Subcutaneous abdominal adipose tissue (tissue), 5 donors: Measurements from ENCODE around the gene SLC9A8.

ENCODE experiments used
- H3K27ac ChIP-seq: one replicate; pipeline ENCODE4 v1.7.0; 2013; ENCODE audit warnings: low read depth, mild to moderate bottlenecking, inconsistent platforms, low read length, moderate library complexity
- H3K27me3 ChIP-seq, 5 donors: one replicate each; pipeline ENCODE4 v1.7.0; 2013; ENCODE audit warnings: low read length in 5 of 5, inconsistent platforms in 1 of 5; ENCODE audit not compliant: control insufficient read depth in 5 of 5, insufficient read depth in 4 of 5
- H3K36me3 ChIP-seq, 5 donors: one replicate each; pipeline ENCODE4 v1.7.0; 2013; ENCODE audit warnings: low read length in 5 of 5; ENCODE audit not compliant: control insufficient read depth in 5 of 5, insufficient read depth in 5 of 5
- H3K4me1 ChIP-seq, 5 donors: one replicate each; pipeline ENCODE4 v1.7.0; 2013; ENCODE audit warnings: low read length in 5 of 5, mild to moderate bottlenecking in 3 of 5, moderate library complexity in 1 of 5; ENCODE audit not compliant: control insufficient read depth in 5 of 5, insufficient read depth in 5 of 5
- H3K4me3 ChIP-seq, 5 donors: one replicate each; pipeline ENCODE4 v1.7.0; 2013; ENCODE audit warnings: low read length in 5 of 5, low read depth in 1 of 5
- H3K9ac ChIP-seq, 5 donors: one replicate each; pipeline ENCODE4 v1.7.0; 2013; ENCODE audit warnings: low read length in 5 of 5, mild to moderate bottlenecking in 4 of 5, moderate library complexity in 3 of 5
- H3K9me3 ChIP-seq, 5 donors: one replicate each; pipeline ENCODE4 v1.7.0; 2013; ENCODE audit warnings: low read length in 5 of 5; ENCODE audit not compliant: control insufficient read depth in 5 of 5
- donor health status: healthy.
- donor health status: healthy.
- donor health status: healthy.
- donor health status: healthy.
- donor health status: healthy.

SLC9A8 gene

GRCh38 chr20:49846206-49846807 is 33.7 kb downstream of the SLC9A8 start:
- Histone ChIP-seq H3K27ac (no peak overlapping the region), H3K27me3 (no peaks in the 10 kb centered on the region), H3K4me1 (peaks cover 2 to 10% (median 6%) of the 10 kb centered on the region in 5 donors), H3K9ac (no peak overlapping the region), H3K9me3 (no peaks in the 10 kb centered on the region), H3K4me3 (no peak overlapping the region), H3K36me3 (peaks cover 10 to 35% (median 32%) of the 10 kb centered on the region in 5 donors)

- Histone ChIP-seq H3K9me3 (no peaks in the 10 kb centered on the region), H3K27ac (peak overlapping the region; percentile 59), H3K9ac (peak overlapping the region in 3 of 5 donors; percentile 4 to 51 (median 50)), H3K4me3 (no peak overlapping the region), H3K27me3 (no peaks in the 10 kb centered on the region), H3K36me3 (peaks cover 15 to 55% (median 42%) of the 10 kb centered on the region in 5 donors), H3K4me1 (peaks cover 9 to 17% (median 14%) of the 10 kb centered on the region in 5 donors)
Observed at GRCh38 chr20:49850463-49851230, 38.0 kb downstream of the SLC9A8 start.

GRCh38 chr20:49851231-49851705 is 38.6 kb downstream of the SLC9A8 start:
- peaks cover 15 to 61% (median 48%) of the 10 kb centered on the region in 5 donors for H3K36me3 ChIP-seq
- H3K9ac ChIP-seq, result peak overlapping the region in 3 of 5 donors; percentile 4 to 51 (median 50)
- H3K4me1 ChIP-seq, result peaks cover 9 to 17% (median 14%) of the 10 kb centered on the region in 5 donors
- peak overlapping the region; percentile 59 for H3K27ac ChIP-seq
- H3K9me3 ChIP-seq, result no peaks in the 10 kb centered on the region
- no peak overlapping the region for H3K4me3 ChIP-seq
- H3K27me3 ChIP-seq, result no peaks in the 10 kb centered on the region

GRCh38 chr20:49851991-49852390 is 39.4 kb downstream of the SLC9A8 start:
- Histone ChIP-seq H3K4me3 (no peak overlapping the region), H3K27me3 (no peaks in the 10 kb centered on the region), H3K36me3 (peaks cover 15 to 67% (median 49%) of the 10 kb centered on the region in 5 donors), H3K4me1 (peaks cover 9 to 17% (median 14%) of the 10 kb centered on the region in 5 donors), H3K27ac (peak overlapping the region; percentile 59), H3K9me3 (no peaks in the 10 kb centered on the region), H3K9ac (no peak overlapping the region)

- H3K36me3 ChIP-seq, result peaks cover 15 to 69% (median 50%) of the 10 kb centered on the region in 5 donors
- H3K9me3 ChIP-seq, result no peaks in the 10 kb centered on the region
- no peak overlapping the region for H3K4me3 ChIP-seq
- H3K27ac ChIP-seq, result peak overlapping the region; percentile 27
- peaks cover 9 to 17% (median 14%) of the 10 kb centered on the region in 5 donors for H3K4me1 ChIP-seq
- H3K27me3 ChIP-seq, result no peaks in the 10 kb centered on the region
- H3K9ac ChIP-seq, result no peak overlapping the region
Observed at GRCh38 chr20:49852522-49853080, 40.0 kb downstream of the SLC9A8 start.

GRCh38 chr20:49853640-49854039 is 41.0 kb downstream of the SLC9A8 start:
- no peak overlapping the region for H3K27ac ChIP-seq

GRCh38 chr20:49854190-49854875 is 41.7 kb downstream of the SLC9A8 start:
- H3K4me1 ChIP-seq, result peaks cover 9 to 17% (median 14%) of the 10 kb centered on the region in 5 donors
- H3K27ac ChIP-seq, result no peak overlapping the region
- no peaks in the 10 kb centered on the region for H3K27me3 ChIP-seq

More at GRCh38 chr20:49853640-49854039, 41.0 kb downstream of the SLC9A8 start:
- Histone ChIP-seq H3K9me3 (no peaks in the 10 kb centered on the region), H3K36me3 (peaks cover 15 to 68% (median 47%) of the 10 kb centered on the region in 5 donors), H3K27me3 (no peaks in the 10 kb centered on the region), H3K9ac (no peak overlapping the region), H3K4me1 (peaks cover 9 to 17% (median 14%) of the 10 kb centered on the region in 5 donors), H3K4me3 (no peak overlapping the region)

GRCh38 chr20:49856904-49857303 is 44.3 kb downstream of the SLC9A8 start:
- H3K36me3 ChIP-seq, result peaks cover 10 to 75% (median 49%) of the 10 kb centered on the region in 5 donors
- no peak overlapping the region for H3K27ac ChIP-seq
- no peak overlapping the region for H3K9ac ChIP-seq
- no peaks in the 10 kb centered on the region for H3K9me3 ChIP-seq
- H3K4me3 ChIP-seq, result no peak overlapping the region
- no peaks in the 10 kb centered on the region for H3K27me3 ChIP-seq
- H3K4me1 ChIP-seq, result peaks cover under 1 to 4% (median 2%) of the 10 kb centered on the region in 5 donors

More at GRCh38 chr20:49854190-49854875, 41.7 kb downstream of the SLC9A8 start:
- H3K9me3 ChIP-seq, result no peaks in the 10 kb centered on the region
- no peak overlapping the region for H3K4me3 ChIP-seq
- no peak overlapping the region for H3K9ac ChIP-seq
- H3K36me3 ChIP-seq, result peaks cover 15 to 67% (median 47%) of the 10 kb centered on the region in 5 donors

GRCh38 chr20:49858076-49858585 is 45.5 kb downstream of the SLC9A8 start:
- Histone ChIP-seq H3K27me3 (no peaks in the 10 kb centered on the region), H3K9ac (no peak overlapping the region), H3K9me3 (no peaks in the 10 kb centered on the region), H3K36me3 (peaks cover 16 to 72% (median 49%) of the 10 kb centered on the region in 5 donors), H3K4me3 (no peak overlapping the region), H3K4me1 (no peaks in the 10 kb centered on the region), H3K27ac (no peak overlapping the region)
